Hepatocyte (in vitro differentiated cells): ENCODE measurements around the gene CUL7. TPM values are rescaled to one million over a fixed set of nuclear protein-coding genes. Genes with fewer than 3 reads are reported as not detected.

Experiments used
- DNase-seq: peaks from one replicate; pipeline ENCODE4 v3.0.0-alpha.2; 2016; ENCODE audit warnings: low spot score
- H2AFZ ChIP-seq: fragments of 200-600 bp; sonication (generic); 2 replicates; pipeline ENCODE4 v1.6.0; 2016; ENCODE audit warnings: antibody characterized with exemption, mild to moderate bottlenecking
- H3K27ac ChIP-seq: fragments of 200-600 bp; sonication (generic); 2 replicates; pipeline ENCODE4 v1.5.1; 2016; ENCODE audit warnings: mild to moderate bottlenecking
- H3K27me3 ChIP-seq: fragments of 200-600 bp; sonication (generic); 2 replicates; pipeline ENCODE4 v1.6.1; 2016
- H3K36me3 ChIP-seq: fragments of 200-600 bp; sonication (generic); replicated peaks from 2 replicates; pipeline ENCODE4 v1.5.1; 2016; ENCODE audit warnings: low read depth; ENCODE audit not compliant: insufficient read depth
- H3K4me1 ChIP-seq: fragments of 200-600 bp; sonication (generic); 2 replicates; pipeline ENCODE4 v1.5.1; 2016; ENCODE audit warnings: mild to moderate bottlenecking, moderate library complexity; ENCODE audit not compliant: insufficient read depth
- H3K4me2 ChIP-seq: fragments of 200-600 bp; sonication (generic); 2 replicates; pipeline ENCODE4 v1.6.0; 2016
- H3K4me3 ChIP-seq: fragments of 200-600 bp; sonication (generic); 2 replicates; pipeline ENCODE4 v1.5.1; 2016; ENCODE audit warnings: mild to moderate bottlenecking
- H3K79me2 ChIP-seq: fragments of 200-600 bp; sonication (generic); 2 replicates; pipeline ENCODE4 v1.6.0; 2017; ENCODE audit warnings: mild to moderate bottlenecking
- H3K9me2 ChIP-seq: fragments of 200-600 bp; sonication (generic); replicated peaks from 2 replicates; pipeline ENCODE4 v1.6.0; 2017; ENCODE audit warnings: mild to moderate bottlenecking; ENCODE audit not compliant: insufficient read depth
- H3K9me3 ChIP-seq: fragments of 200-600 bp; sonication (generic); 2 replicates; pipeline ENCODE4 v1.5.1; 2016; ENCODE audit warnings: low read depth, mild to moderate bottlenecking
- H4K20me1 ChIP-seq: fragments of 200-600 bp; sonication (generic); 2 replicates; pipeline ENCODE4 v1.6.0; 2016; ENCODE audit warnings: mild to moderate bottlenecking; ENCODE audit not compliant: insufficient read depth, poor library complexity, severe bottlenecking
- EZH2 ChIP-seq: fragments of 200-600 bp; sonication (generic); IDR thresholded peaks from 2 replicates; pipeline ENCODE4 v1.6.1; 2016; ENCODE audit warnings: antibody characterized with exemption, mild to moderate bottlenecking, borderline replicate concordance
- EZH2phosphoT487 ChIP-seq: fragments of 200-600 bp; sonication (generic); IDR thresholded peaks from one replicate; pipeline ENCODE4 v1.6.1; 2018; ENCODE audit warnings: antibody characterized with exemption, mild to moderate bottlenecking, low read depth, moderate library complexity; ENCODE audit not compliant: unreplicated experiment, severe bottlenecking
- WGBS: methylation state at CpG from one replicate; pipeline ENCODE4 v1.1.6; 2016; ENCODE audit warnings: low lambda C conversion rate; ENCODE audit errors: missing lambda C conversion rate; 5-methylcytosine and 5-hydroxymethylcytosine counted together
- polyA plus RNA-seq: library from polyadenylated mRNA; unstranded; fragments of >200 nt; fragmentation: Nextera tagmentation; extraction: Ambion mirVana; gene quantifications from 2 replicates; pipeline ENCODE4 v1.2.1, GENCODE V29; 2016
- total RNA-seq: library from RNA; depleted of rRNA; stranded (reverse); fragments of >200 nt; gene quantifications from 2 replicates; pipeline ENCODE4 v1.2.3, GENCODE V29; 2014
- TF ChIP-seq, protein P1 (sequence below): fragments of 200-600 bp; sonication (generic); IDR thresholded peaks from 2 replicates; pipeline ENCODE4 v1.5.1; 2016; ENCODE audit warnings: antibody characterized with exemption, mild to moderate bottlenecking; ENCODE audit not compliant: poor library complexity

Gene CUL7
- total and polyA plus RNA-seq, 2 experiments from 2014 or later, result 46.4 to 58.2 TPM

DNA sequence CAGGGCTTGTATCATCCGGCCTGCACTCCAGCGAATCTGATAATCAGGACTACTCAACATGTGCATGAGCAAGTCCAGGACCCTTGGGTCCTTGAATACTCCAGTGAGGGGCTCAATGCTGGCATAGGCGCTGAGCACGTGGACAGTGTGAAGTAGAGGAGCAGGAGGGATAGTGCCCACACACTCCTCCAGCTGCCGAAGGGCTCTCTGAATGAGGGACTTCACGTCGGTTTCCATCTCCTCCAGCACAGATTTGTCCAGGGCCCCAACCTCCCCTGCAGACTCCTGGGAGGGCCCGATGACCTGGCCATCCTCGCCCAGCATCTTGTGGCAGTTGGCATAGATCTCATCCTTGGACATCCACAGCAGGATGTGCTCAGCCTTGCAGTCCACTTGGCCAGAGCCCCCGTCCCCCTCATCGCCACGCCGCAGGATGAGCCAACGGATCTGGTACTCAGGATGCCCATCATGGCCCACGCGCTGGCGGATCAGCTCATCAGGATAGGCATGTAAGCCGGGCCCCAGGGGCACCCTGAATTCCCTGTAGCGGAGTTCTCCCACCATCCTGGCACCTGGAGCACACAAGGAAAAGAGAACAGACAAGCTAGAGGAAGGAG lies 1.3 kb downstream of the CUL7 start:
- H3K4me3 ChIP-seq, result peak overlapping the region; percentile 40
- peaks cover 43% of the 10 kb centered on the region for H3K79me2 ChIP-seq
- no peaks in the 10 kb centered on the region for H3K27me3 ChIP-seq
- peak overlapping the region; percentile 98 for H3K27ac ChIP-seq
- H3K4me2 ChIP-seq, result peak overlapping the region; percentile 93
- H4K20me1 ChIP-seq, result no peaks in the 10 kb centered on the region
- peaks cover 27% of the 10 kb centered on the region for H3K4me1 ChIP-seq
- no peak for TF ChIP-seq EZH2
- no peaks in the 10 kb centered on the region for H3K9me3 ChIP-seq
- H3K9me2 ChIP-seq, result no peaks in the 10 kb centered on the region
- H3K36me3 ChIP-seq, result no peaks in the 10 kb centered on the region
- 91% methylated on average over 19 of the region's 19 CpGs for WGBS
- H2AFZ ChIP-seq, result no peak overlapping the region
- no peak for DNase-seq

DNA sequence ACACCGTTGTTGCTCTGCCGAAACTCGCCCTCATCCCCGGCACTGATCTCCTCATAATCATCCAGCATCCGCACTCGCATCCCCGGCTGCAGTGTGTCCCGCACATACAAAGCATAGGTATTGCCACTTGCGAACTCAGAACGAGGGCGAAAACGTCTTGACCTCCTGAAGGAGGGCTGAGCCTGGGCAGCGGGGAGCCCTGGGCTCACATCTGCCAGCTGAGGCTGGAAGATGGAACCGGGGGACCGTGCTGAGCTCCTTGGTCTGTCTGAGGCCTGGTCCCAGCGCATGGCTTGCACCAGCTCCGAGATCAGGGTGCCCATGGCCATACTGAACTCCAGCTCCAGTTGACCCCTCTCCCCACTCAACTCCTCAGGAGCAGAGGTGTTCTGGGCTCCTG lies 2.7 kb downstream of the CUL7 start:
- Histone ChIP-seq H3K4me3 (no peak overlapping the region), H3K27ac (no peak overlapping the region), H3K4me1 (peaks cover 27% of the 10 kb centered on the region), H3K9me3 (no peaks in the 10 kb centered on the region), H3K9me2 (no peaks in the 10 kb centered on the region), H4K20me1 (no peaks in the 10 kb centered on the region), H2AFZ (no peak overlapping the region), H3K79me2 (peaks cover 38% of the 10 kb centered on the region), H3K36me3 (no peaks in the 10 kb centered on the region), H3K4me2 (peak overlapping the region; percentile 93), H3K27me3 (no peaks in the 10 kb centered on the region)
- WGBS, result 94% methylated on average over 15 of the region's 17 CpGs
- DNase-seq, result no peak
- TF ChIP-seq EZH2phosphoT487 (no peak), EZH2 (no peak)
- TF ChIP-seq, protein P1, sequence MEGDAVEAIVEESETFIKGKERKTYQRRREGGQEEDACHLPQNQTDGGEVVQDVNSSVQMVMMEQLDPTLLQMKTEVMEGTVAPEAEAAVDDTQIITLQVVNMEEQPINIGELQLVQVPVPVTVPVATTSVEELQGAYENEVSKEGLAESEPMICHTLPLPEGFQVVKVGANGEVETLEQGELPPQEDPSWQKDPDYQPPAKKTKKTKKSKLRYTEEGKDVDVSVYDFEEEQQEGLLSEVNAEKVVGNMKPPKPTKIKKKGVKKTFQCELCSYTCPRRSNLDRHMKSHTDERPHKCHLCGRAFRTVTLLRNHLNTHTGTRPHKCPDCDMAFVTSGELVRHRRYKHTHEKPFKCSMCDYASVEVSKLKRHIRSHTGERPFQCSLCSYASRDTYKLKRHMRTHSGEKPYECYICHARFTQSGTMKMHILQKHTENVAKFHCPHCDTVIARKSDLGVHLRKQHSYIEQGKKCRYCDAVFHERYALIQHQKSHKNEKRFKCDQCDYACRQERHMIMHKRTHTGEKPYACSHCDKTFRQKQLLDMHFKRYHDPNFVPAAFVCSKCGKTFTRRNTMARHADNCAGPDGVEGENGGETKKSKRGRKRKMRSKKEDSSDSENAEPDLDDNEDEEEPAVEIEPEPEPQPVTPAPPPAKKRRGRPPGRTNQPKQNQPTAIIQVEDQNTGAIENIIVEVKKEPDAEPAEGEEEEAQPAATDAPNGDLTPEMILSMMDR, result no peak

DNA sequence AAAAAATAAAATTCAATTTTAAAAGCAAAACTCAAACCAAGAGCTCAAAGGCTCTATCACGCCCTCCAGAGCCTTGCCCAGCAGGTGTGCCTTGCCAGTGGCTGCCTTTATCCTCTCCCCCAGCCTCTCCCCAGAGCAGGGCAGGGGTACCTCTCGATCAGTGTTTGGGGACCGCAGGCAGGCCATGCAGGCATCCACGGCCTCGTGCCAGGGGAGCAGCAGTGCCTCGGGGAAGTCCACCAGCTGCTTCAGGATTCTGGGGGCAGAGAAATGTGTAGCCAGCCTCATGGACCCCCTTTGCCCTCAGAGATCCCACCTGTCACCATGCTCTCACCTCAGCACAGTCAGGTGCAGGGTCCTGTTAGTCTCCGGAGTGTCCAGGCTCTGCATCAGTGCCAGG lies 5.7 kb downstream of the CUL7 start:
- 95% methylated on average over 7 of the region's 7 CpGs for WGBS
- Histone ChIP-seq H4K20me1 (no peaks in the 10 kb centered on the region), H2AFZ (no peak overlapping the region), H3K9me2 (no peaks in the 10 kb centered on the region), H3K79me2 (peaks cover 30% of the 10 kb centered on the region), H3K4me2 (no peak overlapping the region), H3K27me3 (no peaks in the 10 kb centered on the region), H3K36me3 (no peaks in the 10 kb centered on the region), H3K4me3 (no peak overlapping the region), H3K9me3 (no peaks in the 10 kb centered on the region), H3K4me1 (peaks cover 23% of the 10 kb centered on the region), H3K27ac (no peak overlapping the region)
- DNase-seq, result no peak
- TF ChIP-seq, protein P1, result no peak
- TF ChIP-seq EZH2, result no peak
- TF ChIP-seq EZH2phosphoT487, result no peak

DNA sequence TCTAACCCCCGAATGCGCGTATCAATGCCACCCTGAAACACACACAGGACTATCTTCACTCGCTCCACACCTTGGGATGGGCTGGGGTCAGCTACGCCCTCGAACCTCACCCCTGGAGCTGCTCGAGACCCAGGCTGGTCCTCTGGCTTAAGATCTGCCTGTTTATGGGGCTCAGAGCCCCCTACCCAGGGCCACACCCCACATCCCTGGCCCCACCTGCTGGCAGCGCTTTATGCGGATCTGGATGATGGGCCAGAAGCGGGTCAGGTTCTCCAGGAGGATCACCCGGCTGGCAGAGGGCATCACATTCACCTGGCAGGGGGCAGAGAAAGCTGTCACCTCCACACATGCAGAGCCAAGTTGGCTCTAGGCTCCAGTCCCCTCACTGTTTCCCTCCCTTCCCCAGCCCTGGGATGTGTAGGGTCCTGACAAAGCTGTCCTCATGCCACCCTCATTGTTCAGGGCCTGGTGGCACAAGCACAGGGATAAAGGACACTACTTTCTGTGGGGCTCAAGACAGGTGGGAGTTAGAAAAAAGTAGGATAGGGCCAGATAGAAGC lies 8.2 kb downstream of the CUL7 start:
- WGBS, result 97% methylated on average over 11 of the region's 11 CpGs
- H2AFZ ChIP-seq, result no peak overlapping the region
- H3K9me3 ChIP-seq, result no peaks in the 10 kb centered on the region
- no peak overlapping the region for H3K4me2 ChIP-seq
- H3K4me3 ChIP-seq, result no peak overlapping the region
- no peak for TF ChIP-seq EZH2phosphoT487
- no peak for TF ChIP-seq EZH2
- H4K20me1 ChIP-seq, result no peaks in the 10 kb centered on the region
- H3K79me2 ChIP-seq, result peaks cover 5% of the 10 kb centered on the region
- no peaks in the 10 kb centered on the region for H3K27me3 ChIP-seq
- H3K36me3 ChIP-seq, result no peaks in the 10 kb centered on the region
- no peaks in the 10 kb centered on the region for H3K4me1 ChIP-seq
- no peaks in the 10 kb centered on the region for H3K9me2 ChIP-seq
- no peak for DNase-seq
- H3K27ac ChIP-seq, result no peak overlapping the region
